ENCODE results near the gene MRPS18A.

Gene MRPS18A

DNA sequence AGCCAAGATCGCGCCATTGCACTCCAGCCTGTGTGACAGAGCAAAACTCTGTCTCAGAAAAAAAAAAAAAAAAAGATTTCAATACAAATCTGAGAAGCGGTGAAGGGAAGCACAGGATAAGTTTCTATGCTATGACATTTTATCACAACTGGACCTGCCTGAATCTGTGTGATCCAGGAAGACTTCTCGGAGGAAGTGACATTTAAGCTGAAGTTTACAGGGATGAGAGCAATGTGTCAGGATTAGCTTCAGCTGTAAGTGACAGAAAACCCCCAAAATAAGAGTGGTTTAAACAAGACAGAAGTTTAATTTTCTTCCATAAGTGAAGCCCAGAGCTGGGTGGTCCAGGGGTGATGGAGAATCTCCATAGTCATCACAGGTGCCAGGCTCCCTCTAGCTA is 33.4 kb upstream of the MRPS18A start:
- TF ChIP-seq, protein P1, sequence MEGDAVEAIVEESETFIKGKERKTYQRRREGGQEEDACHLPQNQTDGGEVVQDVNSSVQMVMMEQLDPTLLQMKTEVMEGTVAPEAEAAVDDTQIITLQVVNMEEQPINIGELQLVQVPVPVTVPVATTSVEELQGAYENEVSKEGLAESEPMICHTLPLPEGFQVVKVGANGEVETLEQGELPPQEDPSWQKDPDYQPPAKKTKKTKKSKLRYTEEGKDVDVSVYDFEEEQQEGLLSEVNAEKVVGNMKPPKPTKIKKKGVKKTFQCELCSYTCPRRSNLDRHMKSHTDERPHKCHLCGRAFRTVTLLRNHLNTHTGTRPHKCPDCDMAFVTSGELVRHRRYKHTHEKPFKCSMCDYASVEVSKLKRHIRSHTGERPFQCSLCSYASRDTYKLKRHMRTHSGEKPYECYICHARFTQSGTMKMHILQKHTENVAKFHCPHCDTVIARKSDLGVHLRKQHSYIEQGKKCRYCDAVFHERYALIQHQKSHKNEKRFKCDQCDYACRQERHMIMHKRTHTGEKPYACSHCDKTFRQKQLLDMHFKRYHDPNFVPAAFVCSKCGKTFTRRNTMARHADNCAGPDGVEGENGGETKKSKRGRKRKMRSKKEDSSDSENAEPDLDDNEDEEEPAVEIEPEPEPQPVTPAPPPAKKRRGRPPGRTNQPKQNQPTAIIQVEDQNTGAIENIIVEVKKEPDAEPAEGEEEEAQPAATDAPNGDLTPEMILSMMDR (IDR thresholded peaks at IDR 0.05; ENCODE audit: insufficient read depth, low read length, poor library complexity, severe bottlenecking) = no peak
- no peak for TF ChIP-seq EZH2phosphoT487 (conservative IDR thresholded peaks at IDR 0.05; ENCODE audit: low read length)
- Histone ChIP-seq H3K9me2 (replicated peaks; ENCODE audit: insufficient read depth, low read length) (no peaks in the 10 kb centered on the region), H3K9me3 (ENCODE audit: insufficient read depth, low read length) (no peaks in the 10 kb centered on the region), H3K79me2 (ENCODE audit: insufficient read depth, low read length) (no peaks in the 10 kb centered on the region), H3K4me2 (ENCODE audit: low read depth, low read length, poor library complexity, severe bottlenecking) (no peak overlapping the region), H3K27me3 (ENCODE audit: low read length) (no peaks in the 10 kb centered on the region), H3F3A (ENCODE audit: insufficient read depth) (peaks cover 11% of the 10 kb centered on the region), H3K27ac (ENCODE audit: low read depth, low read length) (no peak overlapping the region), H4K20me1 (ENCODE audit: low read depth, low read length) (no peaks in the 10 kb centered on the region), H3K4me3 (ENCODE audit: insufficient read depth, low read length, poor library complexity, severe bottlenecking) (no peak overlapping the region), H2AFZ (ENCODE audit: low read depth, low read length, severe bottlenecking) (no peak overlapping the region), H3K36me3 (ENCODE audit: low read length) (no peaks in the 10 kb centered on the region), H3K9ac (ENCODE audit: low read length) (no peak overlapping the region)

DNA sequence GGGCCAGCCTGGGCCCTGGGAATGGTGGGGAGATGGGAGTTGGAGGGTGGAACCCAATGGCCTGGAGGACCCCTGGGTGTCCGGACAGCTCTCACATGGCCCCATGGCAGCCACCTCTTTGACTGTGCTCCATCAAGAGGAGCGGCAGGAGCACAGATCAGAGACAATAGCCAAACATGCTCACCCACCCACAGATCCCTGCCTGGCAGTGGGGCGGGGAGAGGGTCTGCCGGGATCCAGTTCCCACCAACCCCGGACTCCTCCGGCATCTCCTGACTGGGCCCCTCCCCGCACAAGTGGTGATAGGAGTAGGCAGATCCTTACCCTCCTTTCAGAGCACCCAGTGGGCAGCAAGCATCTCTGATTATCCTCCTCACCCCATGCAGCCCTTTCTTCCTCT is 31.9 kb upstream of the MRPS18A start:
- H2AFZ ChIP-seq (ENCODE audit: low read depth, low read length, severe bottlenecking) = no peak overlapping the region
- H4K20me1 ChIP-seq (ENCODE audit: low read depth, low read length) = no peaks in the 10 kb centered on the region
- H3K27ac ChIP-seq (ENCODE audit: low read depth, low read length) = no peak overlapping the region
- TF ChIP-seq EZH2phosphoT487 (conservative IDR thresholded peaks at IDR 0.05; ENCODE audit: low read length) = no peak
- TF ChIP-seq, protein P1 (IDR thresholded peaks at IDR 0.05; ENCODE audit: insufficient read depth, low read length, poor library complexity, severe bottlenecking) = no peak
- H3K9me2 ChIP-seq (replicated peaks; ENCODE audit: insufficient read depth, low read length) = no peaks in the 10 kb centered on the region
- peaks cover 17% of the 10 kb centered on the region for H3F3A ChIP-seq (ENCODE audit: insufficient read depth)
- H3K9ac ChIP-seq (ENCODE audit: low read length) = no peak overlapping the region
- no peaks in the 10 kb centered on the region for H3K79me2 ChIP-seq (ENCODE audit: insufficient read depth, low read length)
- no peaks in the 10 kb centered on the region for H3K27me3 ChIP-seq (ENCODE audit: low read length)
- no peaks in the 10 kb centered on the region for H3K9me3 ChIP-seq (ENCODE audit: insufficient read depth, low read length)
- no peaks in the 10 kb centered on the region for H3K36me3 ChIP-seq (ENCODE audit: low read length)
- H3K4me3 ChIP-seq (ENCODE audit: insufficient read depth, low read length, poor library complexity, severe bottlenecking) = no peak overlapping the region
- no peak overlapping the region for H3K4me2 ChIP-seq (ENCODE audit: low read depth, low read length, poor library complexity, severe bottlenecking)

DNA sequence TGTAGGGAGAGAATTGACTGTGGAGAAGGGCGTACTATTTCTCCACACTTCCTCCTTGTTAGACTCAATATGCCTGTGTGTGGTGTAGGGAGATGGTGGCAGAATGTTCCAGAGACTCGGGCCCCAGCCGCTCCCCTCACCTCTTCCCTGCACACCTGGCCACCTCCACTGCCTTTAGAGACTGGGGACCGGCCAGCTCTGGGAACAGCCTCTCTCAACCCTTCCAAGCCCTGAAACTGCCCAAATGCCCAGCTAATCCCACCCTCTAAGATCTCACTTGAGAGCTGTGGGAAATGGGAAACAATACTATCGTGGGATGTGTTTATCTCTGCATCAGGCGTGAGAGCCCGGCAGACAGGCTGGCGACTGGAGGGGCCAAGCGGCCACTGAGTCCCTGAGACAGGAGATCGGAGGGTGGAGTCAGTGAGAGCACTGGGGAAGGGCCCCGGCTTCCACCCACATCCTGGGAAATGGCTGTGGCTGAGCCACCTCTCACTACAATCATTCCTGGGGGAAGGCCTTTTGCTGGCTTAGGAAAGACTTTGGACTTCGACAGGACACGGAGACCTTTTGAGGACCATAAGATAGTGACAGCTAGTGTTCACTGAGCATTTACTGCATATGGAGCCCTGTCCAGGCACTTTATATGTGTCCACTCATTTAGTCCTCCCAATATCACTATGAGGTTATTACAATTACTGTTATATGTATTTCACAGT is 31.0 kb upstream of the MRPS18A start:
- Histone ChIP-seq H3K9ac (ENCODE audit: low read length) (no peak overlapping the region), H2AFZ (ENCODE audit: low read depth, low read length, severe bottlenecking) (no peak overlapping the region), H3K9me3 (ENCODE audit: insufficient read depth, low read length) (no peaks in the 10 kb centered on the region), H3K4me3 (ENCODE audit: insufficient read depth, low read length, poor library complexity, severe bottlenecking) (no peak overlapping the region), H3F3A (ENCODE audit: insufficient read depth) (peaks cover 22% of the 10 kb centered on the region), H3K9me2 (replicated peaks; ENCODE audit: insufficient read depth, low read length) (no peaks in the 10 kb centered on the region), H3K27me3 (ENCODE audit: low read length) (no peaks in the 10 kb centered on the region), H3K79me2 (ENCODE audit: insufficient read depth, low read length) (no peaks in the 10 kb centered on the region), H4K20me1 (ENCODE audit: low read depth, low read length) (no peaks in the 10 kb centered on the region), H3K27ac (ENCODE audit: low read depth, low read length) (no peak overlapping the region), H3K36me3 (ENCODE audit: low read length) (no peaks in the 10 kb centered on the region), H3K4me2 (ENCODE audit: low read depth, low read length, poor library complexity, severe bottlenecking) (no peak overlapping the region)
- TF ChIP-seq, protein P1 (IDR thresholded peaks at IDR 0.05; ENCODE audit: insufficient read depth, low read length, poor library complexity, severe bottlenecking) = no peak
- no peak for TF ChIP-seq EZH2phosphoT487 (conservative IDR thresholded peaks at IDR 0.05; ENCODE audit: low read length)
